LNCaP clone FGC (cell line): ENCODE results near the gene EVPL.

ENCODE experiments used
- DNase-seq: peaks from one replicate; pipeline ENCODE4 v3.0.0-alpha.2; 2011; ENCODE audit warnings: low read depth
- H3K4me3 ChIP-seq: 2 replicates; pipeline ENCODE4 v1.5.1; 2011; ENCODE audit warnings: mild to moderate bottlenecking, low read depth, low read length, control low read depth
- TF ChIP-seq, protein P1 (sequence below): IDR thresholded peaks from 2 replicates; pipeline ENCODE4 v1.5.1; 2012; ENCODE audit warnings: mild to moderate bottlenecking; ENCODE audit not compliant: control insufficient read depth, insufficient read depth; ENCODE audit errors: extremely low read depth

EVPL gene

DNA sequence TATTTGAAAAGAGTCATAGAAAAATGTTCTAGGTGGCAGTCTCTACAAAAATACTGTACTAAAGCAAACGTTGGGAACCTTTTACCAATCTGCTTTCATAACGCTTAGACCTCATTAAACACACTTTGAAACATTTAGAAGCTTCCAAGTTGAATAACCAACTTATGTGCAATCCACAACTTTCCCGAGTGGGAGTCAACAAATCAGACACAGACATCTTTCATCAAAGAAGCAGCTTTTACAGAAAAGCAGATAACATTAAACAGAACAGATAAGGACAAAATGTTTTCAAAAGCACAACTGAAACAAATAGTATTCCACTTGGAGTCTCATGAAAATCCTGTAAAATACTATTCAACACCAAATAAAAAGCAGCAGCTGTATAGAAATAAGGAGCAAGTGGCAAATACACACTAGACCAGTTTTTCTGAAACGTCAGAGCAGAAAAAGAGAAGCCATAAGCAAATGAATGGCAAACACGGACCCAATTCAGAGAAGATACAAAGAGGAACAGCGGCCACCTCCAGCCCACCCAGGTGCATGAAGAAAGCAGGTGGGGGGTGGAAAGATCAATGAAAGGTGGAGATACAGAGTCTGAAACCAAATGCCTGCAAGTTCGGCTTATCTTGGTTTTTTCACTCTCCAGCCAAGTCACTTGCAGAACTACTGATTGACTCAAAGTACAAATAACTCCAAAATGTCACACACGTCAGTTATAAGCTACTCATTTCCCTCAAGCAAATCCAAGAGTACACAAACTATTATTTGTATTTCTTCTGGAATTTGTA lies 67.9 kb downstream of the EVPL start:
- TF ChIP-seq, protein P1, sequence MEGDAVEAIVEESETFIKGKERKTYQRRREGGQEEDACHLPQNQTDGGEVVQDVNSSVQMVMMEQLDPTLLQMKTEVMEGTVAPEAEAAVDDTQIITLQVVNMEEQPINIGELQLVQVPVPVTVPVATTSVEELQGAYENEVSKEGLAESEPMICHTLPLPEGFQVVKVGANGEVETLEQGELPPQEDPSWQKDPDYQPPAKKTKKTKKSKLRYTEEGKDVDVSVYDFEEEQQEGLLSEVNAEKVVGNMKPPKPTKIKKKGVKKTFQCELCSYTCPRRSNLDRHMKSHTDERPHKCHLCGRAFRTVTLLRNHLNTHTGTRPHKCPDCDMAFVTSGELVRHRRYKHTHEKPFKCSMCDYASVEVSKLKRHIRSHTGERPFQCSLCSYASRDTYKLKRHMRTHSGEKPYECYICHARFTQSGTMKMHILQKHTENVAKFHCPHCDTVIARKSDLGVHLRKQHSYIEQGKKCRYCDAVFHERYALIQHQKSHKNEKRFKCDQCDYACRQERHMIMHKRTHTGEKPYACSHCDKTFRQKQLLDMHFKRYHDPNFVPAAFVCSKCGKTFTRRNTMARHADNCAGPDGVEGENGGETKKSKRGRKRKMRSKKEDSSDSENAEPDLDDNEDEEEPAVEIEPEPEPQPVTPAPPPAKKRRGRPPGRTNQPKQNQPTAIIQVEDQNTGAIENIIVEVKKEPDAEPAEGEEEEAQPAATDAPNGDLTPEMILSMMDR = no peak
- H3K4me3 ChIP-seq = peak overlapping the region; percentile 16; the same call in 1 of the 2 replicates
- no peak for DNase-seq
